Prostate gland (tissue), 2 donors: Measurements from ENCODE around the gene DLL4.

Source experiments
- POLR2A ChIP-seq: fragments of 450-650 bp; IDR thresholded peaks from one replicate; pipeline ENCODE4 v1.6.1; 2016; ENCODE audit warnings: antibody characterized with exemption, mild to moderate bottlenecking
- TF ChIP-seq, protein P1 (sequence below), 4 experiments: fragments of 200-600 bp in 2 of 4; fragments of 450-650 bp in 2 of 4; sonication (generic) in 2 of 4; IDR thresholded peaks; 1 replicate in 3 of 4; 2 replicates in 1 of 4; pipeline ENCODE4 v1.5.1; 2016 to 2019; ENCODE audit warnings: antibody characterized with exemption in 4 of 4, mild to moderate bottlenecking in 2 of 4, moderate library complexity in 2 of 4

DNA sequence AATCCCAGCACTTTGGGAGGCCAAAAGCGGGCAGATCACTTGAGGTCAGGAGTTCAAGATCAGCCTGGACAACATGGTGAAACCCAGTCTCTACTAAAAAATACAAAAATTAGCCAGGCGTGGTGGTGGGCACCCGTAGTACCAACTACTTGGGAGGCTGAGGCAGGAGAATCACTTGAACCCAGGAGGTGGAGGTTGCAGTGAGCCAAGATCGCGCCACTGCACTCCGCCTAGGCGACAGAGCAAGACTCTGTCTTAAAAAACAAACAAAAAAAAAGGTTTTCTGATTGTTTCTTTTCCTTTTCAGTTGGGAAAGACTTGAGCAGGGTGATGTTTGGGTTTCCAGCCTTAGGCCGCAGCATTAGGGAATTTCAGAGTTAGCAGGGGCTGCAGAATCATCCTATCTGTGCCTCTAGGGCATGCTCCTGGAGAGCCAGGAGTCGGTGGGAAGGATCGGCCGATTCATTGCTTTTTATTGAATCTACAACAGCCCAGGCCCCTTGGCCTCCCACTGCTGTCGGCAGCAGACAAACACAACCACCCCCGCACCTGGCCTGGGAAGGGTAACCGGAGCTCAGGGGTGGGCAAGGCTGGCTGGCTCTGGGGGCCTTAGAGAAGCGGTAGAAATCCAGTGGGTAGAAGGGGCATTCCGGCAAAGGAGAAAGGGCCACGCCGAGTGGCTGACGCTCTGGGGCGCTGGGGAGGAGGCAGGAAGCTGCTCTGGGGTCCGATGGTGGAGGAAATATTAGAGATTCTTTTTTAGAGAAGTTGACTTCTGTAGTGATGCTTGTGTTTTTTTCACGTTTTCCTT lies 30.4 kb downstream of the DLL4 start:
- TF ChIP-seq, protein P1, sequence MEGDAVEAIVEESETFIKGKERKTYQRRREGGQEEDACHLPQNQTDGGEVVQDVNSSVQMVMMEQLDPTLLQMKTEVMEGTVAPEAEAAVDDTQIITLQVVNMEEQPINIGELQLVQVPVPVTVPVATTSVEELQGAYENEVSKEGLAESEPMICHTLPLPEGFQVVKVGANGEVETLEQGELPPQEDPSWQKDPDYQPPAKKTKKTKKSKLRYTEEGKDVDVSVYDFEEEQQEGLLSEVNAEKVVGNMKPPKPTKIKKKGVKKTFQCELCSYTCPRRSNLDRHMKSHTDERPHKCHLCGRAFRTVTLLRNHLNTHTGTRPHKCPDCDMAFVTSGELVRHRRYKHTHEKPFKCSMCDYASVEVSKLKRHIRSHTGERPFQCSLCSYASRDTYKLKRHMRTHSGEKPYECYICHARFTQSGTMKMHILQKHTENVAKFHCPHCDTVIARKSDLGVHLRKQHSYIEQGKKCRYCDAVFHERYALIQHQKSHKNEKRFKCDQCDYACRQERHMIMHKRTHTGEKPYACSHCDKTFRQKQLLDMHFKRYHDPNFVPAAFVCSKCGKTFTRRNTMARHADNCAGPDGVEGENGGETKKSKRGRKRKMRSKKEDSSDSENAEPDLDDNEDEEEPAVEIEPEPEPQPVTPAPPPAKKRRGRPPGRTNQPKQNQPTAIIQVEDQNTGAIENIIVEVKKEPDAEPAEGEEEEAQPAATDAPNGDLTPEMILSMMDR (IDR thresholded peaks at IDR 0.05): no peak
- TF ChIP-seq POLR2A: no peak
